IMR-90 (cell line): ENCODE measurements around the gene TOMM20. TPM values are rescaled to one million over a fixed set of nuclear protein-coding genes. Genes with fewer than 3 reads are reported as not detected.
A peak's percentile ranks its signal among the peaks of the same experiment; 100 is the strongest.

Experiments used
- ATAC-seq: fragments of 200-7000 bp; cut with Tn5 transposase; 2 replicates; pipeline ENCODE4 v1.9.1; 2020; ENCODE audit warnings: low read depth, mild to moderate bottlenecking, moderate library complexity
- BruUV-seq: library from RNA; stranded (reverse); fragments of 400-500 nt; replicated peaks from 2 replicates; lab custom pipeline; 2021; lab: Mats Ljungman, UMichigan
- CTCF ChIA-PET: fragments of 300-600 bp; formaldehyde crosslinking; extraction: SDS; loops from one replicate; lab custom pipeline; 2021; ENCODE audit warnings: antibody characterized with exemption; lab: Yijun Ruan, JAX
- POLR2A ChIA-PET: fragments of 300-600 bp; sonication (Branson Sonifier 250); formaldehyde crosslinking; loops from one replicate; lab custom pipeline; 2022; ENCODE audit warnings: antibody characterized with exemption; ENCODE audit not compliant: unreplicated experiment; lab: Charles Lee
- DNase-seq: peaks from one replicate; pipeline ENCODE4 v3.0.0; 2013
- H2AFZ ChIP-seq: replicated peaks from 2 replicates; pipeline ENCODE3; 2013; ENCODE audit warnings: low read length, mild to moderate bottlenecking; ENCODE audit not compliant: poor library complexity
- H2AK5ac ChIP-seq: 2 replicates; pipeline ENCODE4 v1.6.1; 2013; ENCODE audit warnings: low read depth, low read length, inconsistent platforms
- H2AK9ac ChIP-seq: replicated peaks from 2 replicates; pipeline ENCODE3; 2013; ENCODE audit warnings: mild to moderate bottlenecking, low read depth, low read length, moderate library complexity; ENCODE audit not compliant: poor library complexity
- H2BK120ac ChIP-seq: 2 replicates; pipeline ENCODE4 v1.6.1; 2013; ENCODE audit warnings: low read depth, low read length, inconsistent platforms
- H2BK15ac ChIP-seq: 3 replicates; pipeline ENCODE4 v1.6.1; 2013; ENCODE audit warnings: low read depth, low read length, inconsistent platforms
- H2BK20ac ChIP-seq: 2 replicates; pipeline ENCODE4 v1.6.1; 2013; ENCODE audit warnings: low read depth, mild to moderate bottlenecking, inconsistent platforms, low read length, moderate library complexity
- H2BK5ac ChIP-seq: 2 replicates; pipeline ENCODE4 v1.6.1; 2013; ENCODE audit warnings: mild to moderate bottlenecking, low read depth, low read length, inconsistent platforms; ENCODE audit not compliant: poor library complexity, severe bottlenecking
- H3K14ac ChIP-seq: replicated peaks from 2 replicates; pipeline ENCODE4 v1.6.1; 2013; ENCODE audit warnings: low read depth, low read length, inconsistent platforms
- H3K18ac ChIP-seq: 2 replicates; pipeline ENCODE4 v1.6.1; 2013; ENCODE audit warnings: low read depth, low read length, control low read depth
- H3K23ac ChIP-seq: 2 replicates; pipeline ENCODE4 v1.6.1; 2013; ENCODE audit warnings: low read depth, low read length, inconsistent platforms
- H3K27ac ChIP-seq: 2 replicates; pipeline ENCODE4 v1.5.1; 2013; ENCODE audit warnings: mild to moderate bottlenecking, control low read depth, low read length; ENCODE audit not compliant: insufficient read depth
- H3K27me3 ChIP-seq: 2 replicates; pipeline ENCODE4 v1.6.1; 2013; ENCODE audit warnings: low read length; ENCODE audit not compliant: control insufficient read depth, insufficient read depth
- H3K36me3 ChIP-seq: 2 replicates; pipeline ENCODE4 v1.6.1; 2013; ENCODE audit warnings: low read length, mixed read lengths; ENCODE audit not compliant: control insufficient read depth, insufficient read depth
- H3K4ac ChIP-seq: 2 replicates; pipeline ENCODE4 v1.6.1; 2013; ENCODE audit warnings: low read depth, low read length, inconsistent platforms
- H3K4me1 ChIP-seq: 2 replicates; pipeline ENCODE4 v1.6.1; 2013; ENCODE audit warnings: low read length, mixed read lengths; ENCODE audit not compliant: control insufficient read depth, insufficient read depth
- H3K4me2 ChIP-seq: 2 replicates; pipeline ENCODE4 v1.6.1; 2013; ENCODE audit warnings: low read depth, mild to moderate bottlenecking, control low read depth, low read length, moderate library complexity
- H3K4me3 ChIP-seq: 2 replicates; pipeline ENCODE4 v1.5.1; 2013; ENCODE audit warnings: low read depth, mild to moderate bottlenecking, control low read depth, low read length, moderate library complexity; ENCODE audit not compliant: insufficient read depth
- H3K56ac ChIP-seq: 2 replicates; pipeline ENCODE4 v1.6.1; 2013; ENCODE audit warnings: low read length, inconsistent platforms; ENCODE audit not compliant: insufficient read depth; ENCODE audit errors: extremely low read depth
- H3K79me1 ChIP-seq, 2 experiments: 2 replicates each; pipeline ENCODE4 v1.6.1; 2013; ENCODE audit warnings: low read length in 2 of 2, inconsistent platforms in 1 of 2, low read depth in 1 of 2
- H3K9ac ChIP-seq: 2 replicates; pipeline ENCODE4 v1.6.1; 2013; ENCODE audit warnings: low read depth, low read length, control low read depth
- H3K9me1 ChIP-seq: 2 replicates; pipeline ENCODE4 v1.6.1; 2013; ENCODE audit warnings: low read length, inconsistent platforms; ENCODE audit not compliant: insufficient read depth
- H3K9me3 ChIP-seq: 2 replicates; pipeline ENCODE4 v1.6.1; 2013; ENCODE audit warnings: low read length; ENCODE audit not compliant: control insufficient read depth, insufficient read depth
- H4K20me1 ChIP-seq: 2 replicates; pipeline ENCODE4 v1.6.1; 2013; ENCODE audit warnings: low read length, inconsistent platforms; ENCODE audit not compliant: insufficient read depth
- H4K5ac ChIP-seq: 2 replicates; pipeline ENCODE4 v1.6.1; 2013; ENCODE audit warnings: mild to moderate bottlenecking, low read depth, low read length, control low read depth
- H4K8ac ChIP-seq, 2 experiments: 2 replicates each; pipeline ENCODE4 v1.6.1; 2013; ENCODE audit warnings: low read depth in 2 of 2, low read length in 2 of 2, control low read depth in 1 of 2, inconsistent platforms in 1 of 2
- H4K91ac ChIP-seq: 2 replicates; pipeline ENCODE4 v1.6.1; 2013; ENCODE audit warnings: low read depth, low read length, inconsistent platforms; ENCODE audit not compliant: insufficient read depth
- BHLHE40 ChIP-seq: fragments of 150-350 bp; IDR thresholded peaks from 2 replicates; pipeline ENCODE4 v1.6.1; 2016; ENCODE audit warnings: mild to moderate bottlenecking, low read depth, low read length
- CEBPB ChIP-seq: IDR thresholded peaks from 2 replicates; pipeline ENCODE4 v1.6.1; 2012; ENCODE audit warnings: low read depth, low read length, improper control_type of control experiment
- CHD1 ChIP-seq: IDR thresholded peaks from 2 replicates; pipeline ENCODE4 v1.6.1; 2012; ENCODE audit warnings: low read depth, low read length, improper control_type of control experiment
- CTCF ChIP-seq: conservative IDR thresholded peaks from 2 replicates; pipeline ENCODE4 v1.5.1; 2012; ENCODE audit warnings: mild to moderate bottlenecking, low read depth, low read length, improper control_type of control experiment
- ELK1 ChIP-seq: fragments of 150-350 bp; IDR thresholded peaks from 2 replicates; pipeline ENCODE4 v1.6.1; 2016; ENCODE audit warnings: low read depth, mild to moderate bottlenecking, low read length, moderate library complexity, borderline replicate concordance
- FOS ChIP-seq: fragments of 150-350 bp; IDR thresholded peaks from 2 replicates; pipeline ENCODE4 v1.6.1; 2016; ENCODE audit warnings: low read depth, low read length
- MAFK ChIP-seq: IDR thresholded peaks from 2 replicates; pipeline ENCODE4 v1.6.1; 2012; ENCODE audit warnings: low read depth, low read length, improper control_type of control experiment
- MAZ ChIP-seq: IDR thresholded peaks from 2 replicates; pipeline ENCODE4 v1.6.1; 2012; ENCODE audit warnings: low read depth, mild to moderate bottlenecking, low read length, improper control_type of control experiment, moderate library complexity, borderline replicate concordance
- MXI1 ChIP-seq: IDR thresholded peaks from 2 replicates; pipeline ENCODE4 v1.6.1; 2012; ENCODE audit warnings: low read depth, mild to moderate bottlenecking, low read length, moderate library complexity, borderline replicate concordance
- NFE2L2 ChIP-seq: fragments of 150-350 bp; IDR thresholded peaks from 2 replicates; pipeline ENCODE4 v1.6.1; 2016; ENCODE audit warnings: low read depth, mild to moderate bottlenecking, low read length
- POLR2A ChIP-seq: IDR thresholded peaks from 2 replicates; pipeline ENCODE4 v1.6.1; 2012; ENCODE audit warnings: mild to moderate bottlenecking, low read depth, low read length
- RAD21 ChIP-seq: IDR thresholded peaks from 2 replicates; pipeline ENCODE4 v1.6.1; 2012; ENCODE audit warnings: low read length, improper control_type of control experiment
- RCOR1 ChIP-seq: IDR thresholded peaks from 2 replicates; pipeline ENCODE4 v1.6.1; 2012; ENCODE audit warnings: mild to moderate bottlenecking, low read length, improper control_type of control experiment; ENCODE audit not compliant: insufficient replicate concordance
- RFX5 ChIP-seq: IDR thresholded peaks from 2 replicates; pipeline ENCODE4 v1.8.0; 2012; ENCODE audit warnings: low read depth, mild to moderate bottlenecking, low read length, moderate library complexity
- SMC3 ChIP-seq: fragments of 150-350 bp; IDR thresholded peaks from 2 replicates; pipeline ENCODE4 v1.6.1; 2016; ENCODE audit warnings: low read depth, mild to moderate bottlenecking, antibody characterized with exemption, low read length, moderate library complexity
- USF2 ChIP-seq: fragments of 150-350 bp; IDR thresholded peaks from 2 replicates; pipeline ENCODE4 v1.6.1; 2017; ENCODE audit warnings: mild to moderate bottlenecking, antibody characterized with exemption, low read length, low read depth
- WGBS, 2 experiments: methylation state at CpG; one replicate each; pipeline versions ENCODE4 v1.1.5 to v1.1.7; 2013; ENCODE audit warnings: missing lambda C conversion rate in 2 of 2; ENCODE audit not compliant: insufficient read length in 1 of 2; ENCODE audit errors: extremely low coverage in 2 of 2; 5-methylcytosine and 5-hydroxymethylcytosine counted together
- dilution Hi-C: fragments of 300-500 bp; cut with HindIII; formaldehyde crosslinking; loops from one replicate; pipeline ENCODE4 v1.14.3; 2018; ENCODE audit warnings: low sequenced_read_pairs; ENCODE audit not compliant: unreplicated experiment
- in situ Hi-C: fragments of 300-500 bp; cut with MboI; formaldehyde crosslinking; loops from 3 replicates; pipeline ENCODE4 v1.14.3; 2019; ENCODE audit warnings: low sequenced_read_pairs, inconsistent platforms, mixed read lengths
- intact Hi-C: fragments of 100-400 bp; cut with micrococcal nuclease; formaldehyde crosslinking; loops from 2 replicates; pipeline ENCODE4 v1.10.0; 2022
- polyA plus RNA-seq, 3 experiments: library from polyadenylated mRNA; depleted of rRNA; stranded (reverse); fragments of >200 nt; gene quantifications; 2 replicates each; pipeline ENCODE4 v1.2.3, GENCODE V29; 2012; ENCODE audit warnings: low replicate concordance in 1 of 3
- total RNA-seq: library from RNA; depleted of rRNA; stranded (reverse); fragments of >200 nt; gene quantifications from 2 replicates; pipeline ENCODE4 v1.2.3, GENCODE V29; 2012

The TOMM20 gene
- total and polyA plus RNA-seq, 2 of the 4 experiments (the other 2 are of a cell fraction): 75.3 to 84.4 TPM

- Histone ChIP-seq H2BK15ac (no peak overlapping the region), H3K4me2 (no peak overlapping the region), H3K4ac (0 out of 2 replicates have a peak overlapping the region, but pooled peaks have one; percentile 39), H2AK9ac (peak overlapping the region; percentile 49), H4K91ac (no peak overlapping the region), H2BK20ac (no peak overlapping the region), H3K4me1 (peaks cover 47% of the 10 kb centered on the region), H3K4me3 (no peak overlapping the region), H3K9me1 (peaks cover 45% of the 10 kb centered on the region), H3K27me3 (no peaks in the 10 kb centered on the region), H3K14ac (no peak overlapping the region), H4K20me1 (no peaks in the 10 kb centered on the region; the same call in 1 of the 2 replicates), H3K18ac (no peak overlapping the region), H3K9ac (no peak overlapping the region), H2BK120ac (peak overlapping the region; percentile 46; the same call in 1 of the 2 replicates), H4K5ac (no peak overlapping the region), H3K79me1 (peaks cover 0 to 4% of the 10 kb centered on the region in 2 experiments; a peak in 1 of 4 replicates), H3K9me3 (no peaks in the 10 kb centered on the region), H4K8ac (no peak overlapping the region), H2AK5ac (peak overlapping the region; percentile 18; the same call in 1 of the 2 replicates), H3K27ac (no peak overlapping the region), H3K56ac (no peak overlapping the region), H2BK5ac (no peak overlapping the region), H2AFZ (peak overlapping the region; percentile 59), H3K36me3 (no peaks in the 10 kb centered on the region), H3K23ac (no peak overlapping the region)
- POLR2A ChIA-PET: no interaction called here
- WGBS, 2 experiments: 95% methylated on average over 4 of the region's 6 CpGs; no CpG with 5 or more reads in 1 of the 2 experiments
- intact Hi-C loops (no loop called here), in situ Hi-C loops (no loop called here), dilution Hi-C loops (no loop called here)
- no peak for TF ChIP-seq MAZ
- TF ChIP-seq RFX5: no peak
- no peak for TF ChIP-seq RAD21
- TF ChIP-seq SMC3: no peak
- TF ChIP-seq CTCF: no peak
- no peak for TF ChIP-seq RCOR1
- TF ChIP-seq CEBPB: no peak
- no peak for TF ChIP-seq FOS
- TF ChIP-seq NFE2L2: no peak
- no peak for TF ChIP-seq BHLHE40
- no peak for TF ChIP-seq CHD1
- no peak for TF ChIP-seq USF2
- no peak for TF ChIP-seq MXI1
- no peak for TF ChIP-seq MAFK
- TF ChIP-seq ELK1: no peak
- TF ChIP-seq POLR2A: no peak
- BruUV-seq: no TSS peak
- CTCF ChIA-PET: interaction anchor here (0.6 kb wide), 1 partner anchor 9 kb away, joined by 3 read pairs; no protein-coding TSS in a partner anchor
- ATAC-seq (no peak), DNase-seq (no peak)
Observed at GRCh38 chr1:235072096-235072495, 56.5 kb downstream of the TOMM20 start.
